GM19372 (cell line): ENCODE measurements around the gene TAOK3.
"Not testable (repeated sequence)": the region's sequence is repeated elsewhere in the genome, so short reads cannot be mapped to it uniquely, and the experiment has no call there.

Experiments
- ATAC-seq: cut with Tn5 transposase; IDR thresholded peaks from one replicate; pipeline ENCODE4 v1.9.1; 2021; ENCODE audit warnings: mild to moderate bottlenecking, low read depth, moderate library complexity; ENCODE audit not compliant: unreplicated experiment

The TAOK3 gene

DNA sequence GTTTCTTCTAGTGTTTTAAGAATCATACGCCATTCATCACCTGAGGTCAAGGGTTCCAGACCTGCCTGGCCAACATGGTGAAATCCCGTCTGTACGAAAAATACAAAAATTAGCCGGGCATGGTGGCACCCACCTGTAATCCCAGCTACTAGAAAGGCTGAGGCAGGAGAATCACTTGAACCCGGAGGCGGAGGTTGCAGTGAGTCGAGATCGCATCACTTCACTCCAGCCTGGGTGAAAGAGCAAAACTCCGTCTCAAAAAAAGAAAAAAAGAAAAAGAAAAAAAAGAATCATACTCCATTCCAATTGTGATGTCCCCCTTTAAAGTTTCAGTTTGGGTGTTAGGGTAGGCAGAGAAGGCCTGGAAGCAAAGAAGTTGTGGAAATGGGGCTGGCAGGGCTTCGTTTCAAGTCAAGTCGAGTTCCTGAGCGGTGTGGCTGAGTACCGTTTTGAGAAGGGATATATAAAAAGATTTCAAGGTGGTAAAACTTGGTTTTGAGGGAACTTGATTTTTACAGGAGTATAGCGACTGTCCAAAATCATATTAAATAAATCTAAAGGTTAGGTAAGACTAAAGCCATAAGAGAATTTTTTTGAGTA, 1.5 kb upstream of the TAOK3 start:
- ATAC-seq = no peak

DNA sequence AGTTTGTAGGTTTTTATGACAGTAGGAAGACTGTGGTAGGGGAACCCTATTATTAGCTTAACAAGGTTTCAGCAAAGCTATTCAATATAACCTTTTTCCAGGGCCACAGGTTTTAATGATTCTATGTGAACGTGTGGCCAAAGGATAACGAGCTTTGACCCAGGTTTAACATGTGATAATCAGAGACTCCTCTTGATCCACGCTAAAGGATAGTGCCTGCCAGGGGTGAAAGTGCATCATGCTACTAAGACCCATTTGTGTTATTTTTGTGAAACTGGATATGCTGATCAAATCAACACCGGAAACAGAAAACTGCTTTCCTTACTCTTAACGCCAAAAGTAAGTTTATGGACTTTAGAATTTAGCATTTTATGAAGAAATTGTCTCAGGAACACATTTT, 909 bp upstream of the TAOK3 start:
- ATAC-seq = no peak

DNA sequence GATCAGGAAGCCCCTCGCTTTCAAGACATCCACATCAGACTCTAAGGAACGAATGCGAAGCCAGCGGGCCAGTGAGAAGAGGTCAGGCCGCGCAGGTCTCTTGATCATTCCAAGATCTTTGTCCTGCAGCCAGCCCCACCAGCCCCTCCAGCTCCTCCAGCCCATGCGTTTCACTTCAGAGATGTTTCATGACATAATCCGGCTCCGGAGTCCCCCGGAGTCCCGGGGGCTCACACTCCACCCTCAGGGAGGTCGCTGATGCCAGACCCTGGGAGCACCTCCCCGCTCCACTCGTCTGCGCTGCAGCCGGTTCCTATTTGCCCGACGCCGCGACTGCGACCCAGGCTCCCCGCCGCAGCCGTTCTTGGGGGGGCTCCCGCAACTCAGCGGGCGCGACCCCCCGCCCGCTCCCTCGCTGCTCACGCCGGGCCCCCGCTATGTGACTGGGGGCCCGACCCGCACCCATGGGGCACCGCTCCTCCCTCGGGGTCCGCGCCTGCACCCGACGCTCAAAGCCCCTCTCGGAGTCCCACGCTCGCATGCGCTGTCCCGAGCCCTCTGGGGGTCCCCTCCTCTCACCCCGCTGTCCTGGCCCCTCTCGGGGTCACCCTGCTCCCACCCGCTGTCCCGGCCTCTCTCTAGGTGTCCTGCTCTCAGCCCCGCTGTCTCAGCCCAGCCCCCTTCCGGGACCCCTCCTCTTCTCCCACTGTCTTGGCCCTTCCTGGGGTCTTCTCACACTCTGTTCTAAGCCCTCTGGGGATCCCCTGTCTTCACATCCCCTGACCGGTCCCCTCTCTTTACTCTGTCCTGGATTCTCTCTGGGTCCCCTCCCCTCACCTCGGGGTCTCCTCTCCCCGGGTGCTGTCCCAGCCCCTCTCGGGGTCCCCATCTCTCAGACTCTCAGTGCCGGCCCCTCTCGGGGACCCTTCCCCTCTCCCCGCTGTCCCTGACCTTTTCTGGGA, 1.1 kb downstream of the TAOK3 start:
- ATAC-seq = no peak

DNA sequence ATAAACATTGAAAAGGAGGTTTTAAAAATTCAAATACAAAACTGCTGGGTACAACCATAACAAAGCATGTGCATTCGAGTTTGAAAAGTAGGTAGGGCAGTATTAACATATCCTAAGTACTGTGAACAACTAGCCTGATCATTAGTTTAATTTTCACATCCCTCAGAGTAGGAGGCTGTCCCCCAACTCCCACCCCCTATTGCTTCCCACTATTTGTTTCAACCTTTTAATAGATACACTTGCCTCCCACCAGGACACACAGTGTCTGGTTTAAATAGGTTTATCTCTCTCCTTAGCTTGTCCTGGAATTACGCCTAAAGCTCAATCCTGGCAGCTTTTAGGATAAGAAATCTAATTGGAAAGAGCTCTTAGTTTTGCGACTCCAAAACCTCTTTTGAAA, 2.1 kb downstream of the TAOK3 start:
- ATAC-seq = no peak

DNA sequence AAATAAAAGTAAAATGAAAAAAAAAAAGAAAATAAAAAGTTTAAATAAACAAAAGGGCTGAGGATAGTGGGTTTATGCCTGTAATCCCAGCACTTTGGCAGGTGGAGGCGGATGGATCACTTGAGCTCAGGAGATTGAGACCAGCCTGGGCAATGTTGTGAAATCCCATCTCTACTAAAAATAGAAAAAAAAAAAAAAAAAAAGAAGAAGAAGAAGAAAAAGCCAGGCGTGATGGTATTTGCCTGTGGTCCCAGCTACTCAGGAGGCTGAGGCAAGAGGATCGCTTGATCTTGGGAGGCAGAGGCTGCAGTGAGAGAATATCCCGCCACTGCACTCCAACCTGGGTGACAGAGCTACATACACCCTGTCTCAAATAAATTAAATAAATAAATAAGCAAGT, 3.9 kb downstream of the TAOK3 start:
- ATAC-seq = no peak

DNA sequence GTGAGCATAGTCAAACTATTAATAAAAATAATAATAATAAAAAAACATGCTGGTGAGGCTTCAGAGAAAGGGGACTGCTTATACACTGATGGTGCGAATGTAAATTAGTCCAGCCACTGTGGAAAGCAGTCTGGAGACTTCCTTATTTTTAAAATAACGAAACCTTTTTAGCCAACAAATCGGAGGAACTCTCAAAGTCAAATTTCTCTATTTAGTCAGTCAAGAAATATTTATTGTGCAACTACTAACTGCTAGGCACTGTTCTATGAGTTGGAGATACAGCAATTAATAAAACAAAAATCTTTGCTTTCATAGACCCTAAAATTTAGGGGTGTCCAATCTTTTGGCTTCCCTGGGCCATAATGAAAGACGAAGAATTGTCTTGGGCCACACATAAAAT, 10.8 kb downstream of the TAOK3 start:
- ATAC-seq = no peak

DNA sequence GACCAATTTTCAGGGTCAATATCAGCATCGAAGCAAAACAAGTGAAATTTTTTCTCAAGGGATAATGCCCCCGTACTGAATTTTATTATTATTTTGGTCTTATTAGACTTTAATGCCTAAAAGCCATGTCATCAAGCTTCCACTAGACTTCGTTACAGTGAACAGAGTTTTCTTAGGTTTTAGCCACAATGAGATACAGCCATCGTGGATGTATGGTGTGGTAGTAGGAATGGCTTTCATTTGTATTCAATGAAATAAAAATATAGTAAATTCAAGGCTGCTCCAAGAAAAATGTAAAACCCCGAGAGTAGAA, 11.7 kb downstream of the TAOK3 start:
- ATAC-seq = no peak

DNA sequence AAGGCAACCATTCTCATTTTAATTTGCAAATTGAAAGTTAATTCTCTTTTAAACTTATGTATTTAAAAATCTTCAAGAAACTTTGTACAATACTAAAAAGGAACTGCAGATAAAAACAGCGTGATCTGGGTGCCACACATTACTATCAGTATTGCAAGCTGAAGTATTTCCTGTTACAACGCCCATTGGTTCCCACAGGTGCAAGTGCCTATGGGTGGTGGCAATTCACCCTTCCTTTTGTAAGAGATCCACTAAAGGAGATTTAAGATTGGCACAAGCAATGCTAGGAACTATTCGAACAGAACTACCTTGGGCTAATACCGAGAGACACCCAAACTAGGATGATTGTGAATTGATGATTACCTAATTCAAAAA, 13.2 kb downstream of the TAOK3 start:
- ATAC-seq = no peak

DNA sequence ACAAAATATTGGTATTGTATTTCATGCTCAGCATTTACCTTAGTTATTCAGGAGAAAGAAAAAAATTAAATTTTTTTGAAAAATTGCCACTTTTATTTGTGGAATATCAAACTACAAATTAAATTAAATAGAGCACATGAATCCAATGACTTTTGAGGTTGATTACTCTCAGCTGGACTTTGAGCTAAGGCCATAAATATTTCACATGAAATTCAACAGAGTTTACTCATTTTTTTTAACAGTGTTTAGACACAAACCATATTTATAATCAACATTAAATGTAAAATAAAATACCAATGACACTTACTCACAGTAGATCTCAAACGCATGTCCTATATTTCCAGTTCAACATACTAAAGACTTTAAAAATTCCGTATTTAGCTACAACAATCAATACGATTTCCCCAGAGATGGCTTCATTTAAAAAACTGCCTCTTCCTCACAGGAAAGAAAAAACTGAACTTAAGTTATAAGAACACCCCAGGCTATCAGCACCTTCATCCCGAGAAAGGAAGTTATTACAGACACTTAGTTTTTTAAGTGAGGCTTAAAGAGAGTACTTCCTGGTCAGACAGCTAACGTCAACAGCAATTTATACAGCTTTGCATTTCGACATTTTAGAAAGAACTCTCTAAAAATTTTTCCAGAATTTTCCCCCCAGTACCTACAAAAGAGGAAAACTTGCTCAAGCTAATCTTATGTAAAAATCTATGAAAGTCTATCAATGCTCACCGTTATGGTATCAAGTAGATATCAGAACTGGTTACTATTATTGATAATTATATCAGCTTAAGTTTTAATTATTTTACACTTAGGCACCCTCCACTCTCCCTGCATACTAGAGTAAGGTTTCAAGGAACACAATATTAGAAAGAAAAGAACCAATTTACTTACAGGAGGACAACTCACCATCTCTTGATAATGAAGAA, 13.8 kb downstream of the TAOK3 start:
- no peak for ATAC-seq

DNA sequence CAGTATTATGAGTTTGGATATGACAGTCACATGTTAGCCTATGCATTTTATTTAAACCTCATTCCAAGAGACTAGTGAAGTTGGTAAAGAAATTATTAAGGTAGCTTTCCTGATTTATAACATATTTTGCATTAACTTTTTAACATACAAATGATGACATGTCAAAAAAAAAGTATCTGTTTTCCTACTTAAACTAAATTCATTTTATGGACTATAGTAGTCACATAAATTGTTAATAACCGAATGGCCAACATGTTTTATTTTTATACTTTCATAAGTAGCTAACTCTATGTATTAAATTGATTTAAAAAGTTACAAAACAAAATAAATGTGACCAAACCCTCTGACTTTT, 14.7 kb downstream of the TAOK3 start:
- ATAC-seq = no peak

DNA sequence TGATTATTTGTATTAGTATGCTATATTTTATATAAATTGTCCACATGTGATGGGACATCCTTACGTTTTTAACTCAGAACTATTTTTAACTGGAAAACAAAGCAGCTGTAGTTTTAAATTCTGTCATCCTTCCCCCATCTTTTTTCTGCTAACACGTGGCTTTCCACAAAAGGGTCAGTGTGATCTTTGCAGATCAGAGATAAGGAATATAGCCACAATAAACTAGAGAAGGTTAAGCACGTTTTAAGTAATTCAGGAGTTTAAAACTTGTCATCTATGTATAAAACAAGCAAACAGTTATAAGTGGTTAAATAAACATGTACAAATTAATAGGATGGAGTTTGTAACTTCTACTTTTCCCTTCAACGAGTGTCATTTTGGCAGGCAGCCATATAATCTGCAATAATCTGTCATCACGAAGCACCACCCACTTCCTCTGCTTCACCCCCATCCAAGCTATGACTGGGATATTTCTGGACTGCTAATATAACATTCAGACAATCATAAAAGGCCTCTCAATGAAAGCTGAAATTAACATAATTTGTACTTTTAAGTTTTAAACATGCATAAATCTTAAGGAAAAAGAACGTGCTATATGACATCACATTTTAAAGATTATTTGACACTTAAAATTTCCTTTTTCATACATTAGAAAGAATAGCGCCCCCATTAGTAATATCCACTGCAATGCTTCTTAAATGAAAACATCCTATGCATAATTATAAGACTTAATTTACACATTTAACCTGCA, 15.3 kb downstream of the TAOK3 start:
- peak; percentile 52 for ATAC-seq

DNA sequence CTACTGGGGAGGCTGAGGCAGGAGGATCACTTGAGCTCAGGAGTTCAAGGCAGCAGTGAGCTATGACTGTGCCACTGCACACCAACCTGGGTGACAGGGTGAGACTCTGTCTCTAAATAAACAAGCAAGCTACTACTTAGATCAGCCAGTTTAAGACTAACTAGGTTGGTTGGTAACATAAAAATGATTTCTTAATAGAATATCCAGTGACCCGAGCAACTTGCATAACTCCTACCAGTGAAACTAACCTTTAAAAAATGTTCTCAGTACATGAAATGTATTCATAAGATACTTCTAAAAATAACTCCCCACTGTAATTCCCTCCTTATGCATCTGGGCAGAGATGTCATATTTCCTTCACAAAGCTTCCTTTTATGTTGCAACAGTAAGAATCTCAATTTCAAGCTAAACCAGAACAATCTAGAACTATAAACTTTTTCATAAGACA, 15.9 kb downstream of the TAOK3 start:
- ATAC-seq = no peak

DNA sequence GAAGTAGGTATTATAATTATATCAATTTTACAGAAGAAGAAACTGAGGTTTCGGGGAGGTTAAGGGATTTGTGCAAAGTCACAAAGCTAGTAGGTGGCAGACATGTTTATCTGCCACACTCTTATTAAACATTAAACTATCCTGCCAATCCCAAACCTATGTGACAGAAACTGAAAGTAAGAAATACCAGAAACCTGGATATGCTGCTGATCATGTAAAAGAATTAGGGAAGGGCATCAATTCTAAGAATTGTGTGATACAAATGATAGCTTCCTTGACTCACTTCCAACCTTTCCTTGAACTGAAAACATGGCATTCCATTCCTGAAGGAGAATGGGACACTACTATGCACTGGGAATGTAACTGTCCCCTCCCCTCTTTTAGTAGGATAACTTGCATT, 16.9 kb downstream of the TAOK3 start:
- ATAC-seq = no peak

DNA sequence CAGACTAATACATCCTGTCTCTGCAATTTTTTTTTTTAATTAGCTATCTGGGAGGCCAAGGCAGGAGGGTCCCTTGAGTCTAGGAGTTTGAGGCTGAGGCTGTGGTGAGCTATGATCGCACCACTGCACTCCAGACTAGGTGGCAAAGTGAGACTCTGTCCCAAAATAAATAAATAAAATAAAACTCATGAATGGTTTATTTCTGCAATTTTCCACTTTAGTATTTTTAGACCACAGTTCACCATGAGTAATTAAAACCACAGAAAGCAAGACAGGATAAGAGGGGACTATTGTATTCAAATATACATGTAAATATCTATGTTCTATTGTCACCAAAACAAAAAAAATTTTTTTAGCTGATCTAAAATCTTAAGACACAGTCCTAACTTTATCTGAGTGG, 17.8 kb downstream of the TAOK3 start:
- no peak for ATAC-seq

DNA sequence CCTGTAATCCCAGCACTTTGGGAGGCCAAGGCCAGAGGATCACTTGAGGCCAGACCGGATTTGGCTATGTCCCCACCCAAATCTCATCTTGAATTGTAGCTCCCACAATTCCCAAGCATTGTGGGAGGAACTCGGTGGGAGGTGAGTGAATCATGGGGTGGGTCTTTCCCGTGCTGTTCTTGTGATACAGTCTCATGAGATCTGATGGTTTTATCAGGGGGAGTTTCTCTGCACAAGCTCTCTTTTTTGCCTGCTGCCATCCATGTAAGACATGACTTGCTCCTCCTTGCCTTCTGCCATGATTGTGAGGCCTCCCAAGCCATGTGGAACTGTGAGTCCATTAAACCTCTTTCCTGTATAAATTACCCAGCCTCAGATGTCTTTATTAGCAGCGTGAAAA, 18.2 kb downstream of the TAOK3 start:
- ATAC-seq = not testable (repeated sequence)

DNA sequence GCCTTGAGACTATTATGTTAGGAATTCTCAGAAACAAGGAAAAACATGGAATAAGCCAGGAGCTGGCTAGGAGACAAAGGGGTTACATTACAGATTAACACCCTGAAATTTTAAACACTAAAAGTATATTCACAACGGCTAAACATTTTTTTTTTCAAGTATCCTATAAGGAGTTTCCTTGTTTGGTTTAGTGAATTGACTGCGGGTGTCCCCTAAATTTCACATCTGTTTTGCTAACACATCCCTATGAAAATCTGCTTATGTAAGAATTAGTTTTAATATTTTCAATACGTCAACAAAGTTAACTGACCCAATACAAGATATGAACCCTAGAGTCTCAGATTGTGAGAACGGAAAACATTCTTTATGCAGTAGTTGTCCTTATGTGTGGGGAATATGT, 19.0 kb downstream of the TAOK3 start:
- no peak for ATAC-seq

DNA sequence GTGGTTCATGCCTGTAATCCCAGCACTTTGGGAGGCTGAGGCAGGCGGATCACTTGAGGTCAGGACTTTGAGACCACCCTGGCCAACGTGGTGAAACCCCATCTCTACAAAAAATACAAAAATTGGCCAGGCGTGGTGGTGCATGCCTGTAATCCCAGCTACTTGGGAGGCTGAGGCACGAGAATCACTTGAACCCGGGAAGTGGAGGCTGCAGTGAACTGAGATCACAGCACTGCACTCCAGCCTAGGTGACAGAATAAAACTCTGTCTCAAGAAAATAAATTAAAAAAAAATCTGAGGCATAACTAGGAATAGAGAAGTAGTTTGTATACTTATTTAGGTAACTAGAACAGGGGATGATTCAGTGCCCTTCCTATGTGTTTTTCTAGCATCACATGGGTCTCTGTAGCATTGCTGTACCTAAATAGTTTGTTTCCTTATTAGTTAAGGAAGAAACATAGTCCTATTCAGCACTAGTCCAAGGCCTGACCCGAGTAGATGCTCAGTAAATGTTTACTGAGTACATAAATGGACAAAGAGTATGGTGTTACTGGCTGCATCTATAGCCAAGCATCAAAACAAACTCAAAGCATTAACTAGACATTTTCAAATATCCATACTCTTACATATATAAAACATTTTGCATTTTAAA, 21.7 kb downstream of the TAOK3 start:
- ATAC-seq = no peak

DNA sequence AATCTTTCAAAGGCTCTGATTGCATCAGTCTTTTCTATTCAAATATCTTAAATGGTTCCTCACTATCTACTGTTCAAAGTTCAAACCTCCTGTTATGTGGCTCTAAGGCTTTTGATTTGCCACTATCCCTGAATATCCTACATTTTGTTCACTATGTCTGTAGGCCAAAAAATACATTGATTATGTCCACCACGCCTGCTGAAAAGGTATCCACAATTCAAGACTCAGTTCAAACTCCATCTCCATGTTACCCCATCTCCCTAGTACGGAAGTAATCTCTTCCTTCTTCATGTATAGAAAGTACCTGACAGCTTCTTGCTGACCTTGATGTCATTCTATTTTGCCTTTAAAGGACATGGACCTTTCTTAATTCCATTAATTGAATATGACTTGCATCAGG, 24.8 kb downstream of the TAOK3 start:
- no peak for ATAC-seq

DNA sequence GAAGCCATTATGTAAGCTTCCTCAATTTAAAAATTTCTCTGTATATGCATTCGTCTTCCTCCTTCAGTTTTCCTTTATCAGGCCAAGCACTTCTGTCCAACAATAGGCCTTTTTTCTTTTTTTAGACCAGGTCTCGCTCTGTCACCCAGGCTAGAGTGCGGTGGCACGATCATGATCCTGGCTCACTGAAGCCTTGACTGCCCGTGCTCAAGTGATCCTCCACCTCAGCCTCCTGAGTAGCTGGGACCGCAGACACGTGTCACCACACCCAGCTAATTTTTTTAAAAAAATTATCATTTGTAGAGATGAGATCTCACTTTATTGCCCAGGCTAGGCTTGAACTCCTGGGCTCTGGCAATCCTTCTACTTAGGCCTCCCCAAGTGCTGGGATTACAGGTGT, 25.8 kb downstream of the TAOK3 start:
- ATAC-seq = no peak

DNA sequence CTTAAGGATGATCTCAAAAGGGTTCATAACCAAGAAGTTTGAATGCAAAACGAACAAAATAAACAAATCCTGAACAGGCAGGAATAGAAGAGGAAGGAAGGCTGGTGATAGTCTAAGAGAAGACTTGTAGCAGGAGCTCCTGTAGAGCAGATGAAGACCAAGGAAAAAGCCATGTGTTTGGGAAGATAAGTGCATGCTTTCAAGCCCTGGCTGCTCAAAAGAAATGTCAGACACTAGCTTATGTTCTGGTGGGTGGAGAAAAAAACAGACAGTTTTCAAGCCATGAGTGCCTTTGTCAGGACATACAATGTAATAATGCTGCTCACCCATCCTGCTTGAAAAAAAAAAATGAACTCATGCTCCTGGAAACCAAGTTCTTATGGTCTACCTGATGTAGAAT, 27.4 kb downstream of the TAOK3 start:
- ATAC-seq = no peak
